Stimulated activated CD4-positive, alpha-beta T cell treated with anti-CD3 and anti-CD28 coated beads, Interleukin-2, amount 100 ng/mL, for 48 hours (primary cell): ENCODE data around the gene USP27X.

Experiments
- DNase-seq, 2 donors: peaks; one replicate each; pipeline ENCODE4 v3.0.0-alpha.2; 2020

USP27X gene

GRCh38 chrX:49878834-49879655, at the start of gene USP27X:
USP27X (plus strand) TSS chrX:49879484; CDS start chrX:49880308, 824 bp downstream.
- DNase-seq: peak; percentile 39 to 44

- DNase-seq: no peak
These were observed 40.9 kb upstream of the USP27X start for GRCh38 chrX:49838374-49838773.

GRCh38 chrX:49840679-49841078, 38.6 kb upstream of the USP27X start:
- peak; percentile 23 to 40 for DNase-seq

GRCh38 chrX:49842621-49843020, 36.7 kb upstream of the USP27X start:
- DNase-seq: no peak

- no peak for DNase-seq
These were observed 34.7 kb upstream of the USP27X start for GRCh38 chrX:49844611-49845010.

- no peak for DNase-seq
These were observed 33.4 kb upstream of the USP27X start for GRCh38 chrX:49845701-49846403.

- DNase-seq: no peak
These were observed 32.8 kb upstream of the USP27X start for GRCh38 chrX:49846522-49846921.

- DNase-seq: no peak
These were observed 31.0 kb upstream of the USP27X start for GRCh38 chrX:49848275-49848674.

GRCh38 chrX:49850028-49850427, 29.3 kb upstream of the USP27X start:
- DNase-seq: no peak

- no peak for DNase-seq
These were observed 25.6 kb upstream of the USP27X start for GRCh38 chrX:49853661-49854060.

- no peak for DNase-seq
These were observed 22.5 kb upstream of the USP27X start for GRCh38 chrX:49856819-49857218.

GRCh38 chrX:49858341-49858740, 20.9 kb upstream of the USP27X start:
- DNase-seq: no peak

GRCh38 chrX:49859491-49859890, 19.8 kb upstream of the USP27X start:
- DNase-seq: no peak

- DNase-seq: no peak
These were observed 18.3 kb upstream of the USP27X start for GRCh38 chrX:49860867-49861535.

- DNase-seq: no peak
These were observed 17.2 kb upstream of the USP27X start for GRCh38 chrX:49862093-49862492.

- no peak for DNase-seq
These were observed 10.5 kb upstream of the USP27X start for GRCh38 chrX:49868739-49869138.

- no peak for DNase-seq
These were observed 2.5 kb upstream of the USP27X start for GRCh38 chrX:49876750-49877149.

GRCh38 chrX:49877397-49878101, 1.7 kb upstream of the USP27X start:
- no peak for DNase-seq

- DNase-seq: no peak
These were observed 1.0 kb upstream of the USP27X start for GRCh38 chrX:49878128-49878833.

GRCh38 chrX:49879656-49880277, 483 bp downstream of the USP27X start:
- no peak for DNase-seq

- DNase-seq: no peak
These were observed 1.4 kb downstream of the USP27X start for GRCh38 chrX:49880668-49881067.

GRCh38 chrX:49884290-49884862, 5.1 kb downstream of the USP27X start:
- peak; percentile 37 to 67 for DNase-seq
